SW480 (cell line): ENCODE data around the gene CCNL2.
A peak's percentile ranks its signal among the peaks of the same experiment; 100 is the strongest.
"Not testable (repeated sequence)": the region's sequence is repeated elsewhere in the genome, so short reads cannot be mapped to it uniquely, and the experiment has no call there.

ENCODE experiments used
- DNase-seq: peaks from one replicate; pipeline ENCODE4 v3.0.0-alpha.2; 2016; ENCODE audit warnings: low spot score

The CCNL2 gene

GRCh38 chr1:1419813-1420653, 20.9 kb upstream of the CCNL2 start:
- no peak for DNase-seq

- no peak for DNase-seq
Observed at GRCh38 chr1:1419363-1419812, 20.3 kb upstream of the CCNL2 start.

- DNase-seq, result no peak
Observed at GRCh38 chr1:1418464-1419362, 19.6 kb upstream of the CCNL2 start.

- DNase-seq, result not testable (repeated sequence)
Observed at GRCh38 chr1:1417825-1418463, 18.8 kb upstream of the CCNL2 start.

GRCh38 chr1:1417396-1417795, 18.3 kb upstream of the CCNL2 start:
- not testable (repeated sequence) for DNase-seq

GRCh38 chr1:1415751-1416150, 16.6 kb upstream of the CCNL2 start:
- no peak for DNase-seq

GRCh38 chr1:1412311-1412902, 13.3 kb upstream of the CCNL2 start:
- not testable (repeated sequence) for DNase-seq

GRCh38 chr1:1411626-1412025, 12.5 kb upstream of the CCNL2 start:
- no peak for DNase-seq

GRCh38 chr1:1410238-1410637, 11.1 kb upstream of the CCNL2 start:
- not testable (repeated sequence) for DNase-seq

- DNase-seq, result no peak
Observed at GRCh38 chr1:1407636-1408318, 8.6 kb upstream of the CCNL2 start.

GRCh38 chr1:1406821-1407635, 7.9 kb upstream of the CCNL2 start, which contains the start of gene MRPL20:
MRPL20 (minus strand) TSS chr1:1407293; CDS start chr1:1407217, 76 bp downstream.
- DNase-seq, result peak; percentile 93

GRCh38 chr1:1406101-1406820, 7.1 kb upstream of the CCNL2 start:
- no peak for DNase-seq

GRCh38 chr1:1403653-1404052, 4.5 kb upstream of the CCNL2 start:
- DNase-seq, result no peak

- DNase-seq, result not testable (repeated sequence)
Observed at GRCh38 chr1:1402901-1403392, 3.8 kb upstream of the CCNL2 start.

- DNase-seq, result peak; percentile 53
Observed at GRCh38 chr1:1402072-1402900, 3.2 kb upstream of the CCNL2 start.

GRCh38 chr1:1401457-1402010, 2.4 kb upstream of the CCNL2 start:
- no peak for DNase-seq

- no peak for DNase-seq
Observed at GRCh38 chr1:1400576-1401456, 1.7 kb upstream of the CCNL2 start.
